GM23248 (cell line): ENCODE results near the gene OXSM. TPM values are rescaled to one million over a fixed set of nuclear protein-coding genes. Genes with fewer than 3 reads are reported as not detected.

Experiments used
- DNase-seq: peaks from one replicate; pipeline ENCODE4 v3.0.0-alpha.2; 2015
- H2AFZ ChIP-seq: fragments of 200-600 bp; sonication (generic); 2 replicates; pipeline ENCODE4 v1.6.1; 2016; ENCODE audit warnings: antibody characterized with exemption
- H3F3A ChIP-seq: fragments of 200-600 bp; sonication (generic); 2 replicates; pipeline ENCODE4 v1.6.1; 2016; ENCODE audit warnings: mild to moderate bottlenecking, antibody characterized with exemption, mixed run types; ENCODE audit not compliant: insufficient read depth
- H3K27ac ChIP-seq: fragments of 200-600 bp; sonication (generic); 2 replicates; pipeline ENCODE4 v1.5.1; 2016; ENCODE audit warnings: mild to moderate bottlenecking
- H3K27me3 ChIP-seq: fragments of 200-600 bp; sonication (generic); replicated peaks from 2 replicates; pipeline ENCODE4 v1.6.1; 2016; ENCODE audit warnings: mild to moderate bottlenecking; ENCODE audit not compliant: insufficient read depth
- H3K36me3 ChIP-seq: fragments of 200-600 bp; sonication (generic); 2 replicates; pipeline ENCODE4 v1.6.1; 2016; ENCODE audit warnings: low read depth, mild to moderate bottlenecking
- H3K4me1 ChIP-seq: fragments of 200-600 bp; sonication (generic); 2 replicates; pipeline ENCODE4 v1.6.1; 2016; ENCODE audit warnings: mild to moderate bottlenecking; ENCODE audit not compliant: insufficient read depth
- H3K4me2 ChIP-seq: fragments of 200-600 bp; sonication (generic); one replicate; pipeline ENCODE4 v1.6.1; 2016; ENCODE audit warnings: mild to moderate bottlenecking; ENCODE audit not compliant: unreplicated experiment
- H3K4me3 ChIP-seq: fragments of 200-600 bp; sonication (generic); 2 replicates; pipeline ENCODE4 v1.5.1; 2016; ENCODE audit warnings: mild to moderate bottlenecking
- H3K79me2 ChIP-seq: fragments of 200-600 bp; sonication (generic); 2 replicates; pipeline ENCODE4 v1.6.1; 2016; ENCODE audit warnings: mild to moderate bottlenecking; ENCODE audit not compliant: insufficient read depth
- H3K9ac ChIP-seq: fragments of 200-600 bp; sonication (generic); 2 replicates; pipeline ENCODE4 v1.6.1; 2016; ENCODE audit warnings: mild to moderate bottlenecking
- H3K9me2 ChIP-seq: fragments of 200-600 bp; sonication (generic); 2 replicates; pipeline ENCODE4 v1.6.1; 2016; ENCODE audit warnings: mixed run types, mild to moderate bottlenecking, moderate library complexity; ENCODE audit not compliant: insufficient read depth
- H3K9me3 ChIP-seq: fragments of 200-600 bp; sonication (generic); one replicate; pipeline ENCODE4 v1.6.1; 2017; ENCODE audit warnings: low read depth
- H4K20me1 ChIP-seq: fragments of 200-600 bp; sonication (generic); 2 replicates; pipeline ENCODE4 v1.6.0; 2016; ENCODE audit not compliant: insufficient read depth
- EZH2 ChIP-seq: fragments of 200-600 bp; sonication (generic); IDR thresholded peaks from 2 replicates; pipeline ENCODE4 v1.6.1; 2018; ENCODE audit warnings: antibody characterized with exemption, mild to moderate bottlenecking; ENCODE audit not compliant: insufficient read depth, poor library complexity, severe bottlenecking
- EZH2phosphoT487 ChIP-seq: fragments of 200-600 bp; sonication (generic); IDR thresholded peaks from 2 replicates; pipeline ENCODE4 v1.6.1; 2018; ENCODE audit warnings: antibody characterized with exemption, moderate library complexity, mild to moderate bottlenecking, low read depth; ENCODE audit not compliant: insufficient read depth
- WGBS, 2 experiments: methylation state at CpG; one replicate each; pipeline ENCODE4 v1.1.6; 2015 to 2017; ENCODE audit warnings: low lambda C conversion rate in 2 of 2, low coverage in 1 of 2; ENCODE audit errors: missing lambda C conversion rate in 2 of 2; 5-methylcytosine and 5-hydroxymethylcytosine counted together
- in situ Hi-C: fragments of 300-500 bp; cut with MboI; formaldehyde crosslinking; loops from 2 replicates; pipeline ENCODE4 v1.15.0; 2020
- polyA plus RNA-seq: library from polyadenylated mRNA; unstranded; fragments of >200 nt; fragmentation: Nextera tagmentation; extraction: Ambion mirVana; gene quantifications from 2 replicates; pipeline ENCODE4 v1.2.1, GENCODE V29; 2016
- total RNA-seq: library from RNA; depleted of rRNA; stranded (reverse); fragments of >200 nt; shearing (Covaris generic); gene quantifications from 2 replicates; pipeline ENCODE4 v1.2.3, GENCODE V29; 2014

The OXSM gene
- total and polyA plus RNA-seq, 2 experiments from 2014 or later = 13.1 to 20.3 TPM

GRCh38 chr3:25749031-25749581 is 40.8 kb upstream of the OXSM start:
- DNase-seq = no peak
- no peaks in the 10 kb centered on the region for H4K20me1 ChIP-seq
- H3K27ac ChIP-seq = no peak overlapping the region
- H3K4me3 ChIP-seq = no peak overlapping the region
- no peaks in the 10 kb centered on the region for H3F3A ChIP-seq
- in situ Hi-C loops = no loop called here
- H3K27me3 ChIP-seq = no peaks in the 10 kb centered on the region
- no peak overlapping the region for H2AFZ ChIP-seq
- no peaks in the 10 kb centered on the region for H3K9me3 ChIP-seq
- H3K9ac ChIP-seq = no peak overlapping the region
- TF ChIP-seq EZH2phosphoT487 = no peak
- TF ChIP-seq EZH2 = no peak
- no peak overlapping the region for H3K4me2 ChIP-seq
- no peaks in the 10 kb centered on the region; the same call in 1 of the 2 replicates for H3K79me2 ChIP-seq
- H3K4me1 ChIP-seq = no peaks in the 10 kb centered on the region
- peaks cover 40% of the 10 kb centered on the region for H3K36me3 ChIP-seq
- no peaks in the 10 kb centered on the region for H3K9me2 ChIP-seq
- WGBS, 2 experiments = 62 to 70% methylated on average over 6 of the region's 6 CpGs

GRCh38 chr3:25751048-25751447 is 38.8 kb upstream of the OXSM start:
- Histone ChIP-seq H4K20me1 (no peaks in the 10 kb centered on the region), H3K27me3 (no peaks in the 10 kb centered on the region), H3K36me3 (peaks cover 36% of the 10 kb centered on the region), H3K4me3 (no peak overlapping the region), H3K27ac (no peak overlapping the region), H3K4me1 (no peaks in the 10 kb centered on the region), H3K9me2 (no peaks in the 10 kb centered on the region), H3F3A (no peaks in the 10 kb centered on the region), H3K4me2 (no peak overlapping the region), H3K79me2 (no peaks in the 10 kb centered on the region; the same call in 1 of the 2 replicates), H2AFZ (no peak overlapping the region), H3K9me3 (no peaks in the 10 kb centered on the region), H3K9ac (no peak overlapping the region)
- WGBS, 2 experiments = 96 to 97% methylated on average over 3 of the region's 3 CpGs
- TF ChIP-seq EZH2 = no peak
- TF ChIP-seq EZH2phosphoT487 = no peak
- in situ Hi-C loops = no loop called here
- DNase-seq = no peak

DNA sequence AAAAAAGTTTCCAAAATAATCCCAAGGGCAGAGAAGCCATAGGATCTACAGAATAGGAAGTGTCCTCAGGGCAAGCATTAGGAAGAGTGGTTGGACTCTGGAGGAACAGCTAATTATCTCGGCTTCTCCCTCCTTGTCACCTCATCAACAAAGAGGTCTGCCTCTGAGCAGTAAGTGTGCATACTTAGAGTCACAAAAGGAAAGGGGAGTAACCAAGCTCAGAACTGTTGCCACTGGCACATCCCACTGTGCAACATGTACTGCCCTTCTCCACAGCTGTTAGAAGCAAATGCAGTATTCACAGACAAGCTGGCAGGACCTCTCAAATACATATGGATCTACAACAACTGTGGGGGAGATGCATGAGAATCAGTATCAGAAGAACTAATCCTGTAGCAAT is 38.2 kb upstream of the OXSM start:
- Histone ChIP-seq H3K27ac (no peak overlapping the region), H2AFZ (no peak overlapping the region), H3K4me2 (no peak overlapping the region), H3K36me3 (peaks cover 36% of the 10 kb centered on the region), H3F3A (no peaks in the 10 kb centered on the region), H3K9me3 (no peaks in the 10 kb centered on the region), H4K20me1 (no peaks in the 10 kb centered on the region), H3K9me2 (no peaks in the 10 kb centered on the region), H3K9ac (no peak overlapping the region), H3K4me3 (no peak overlapping the region), H3K4me1 (no peaks in the 10 kb centered on the region), H3K27me3 (no peaks in the 10 kb centered on the region), H3K79me2 (no peaks in the 10 kb centered on the region; the same call in 1 of the 2 replicates)
- DNase-seq = no peak
- WGBS, 2 experiments = 96 to 100% methylated on average over 1 of the region's 1 CpG
- no peak for TF ChIP-seq EZH2
- no peak for TF ChIP-seq EZH2phosphoT487
- in situ Hi-C loops = no loop called here

DNA sequence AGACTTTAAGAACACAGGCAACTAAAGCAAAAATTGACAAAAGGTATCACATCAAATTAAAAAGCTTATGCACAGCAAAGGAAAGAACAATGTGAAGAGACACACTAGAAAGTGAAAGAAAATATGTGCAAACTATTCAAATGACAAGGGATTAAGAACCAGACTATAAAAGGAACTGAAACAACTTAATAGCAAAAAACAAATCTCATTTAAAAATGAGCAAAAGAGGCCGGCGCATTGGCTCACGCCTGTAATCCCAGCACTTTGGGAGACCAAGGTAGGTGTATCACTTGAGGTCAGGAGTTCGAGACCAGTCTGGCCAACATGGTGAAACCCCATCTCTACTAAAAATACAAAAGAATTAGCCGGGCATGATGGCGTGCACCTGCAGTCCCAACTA is 21.0 kb upstream of the OXSM start:
- Histone ChIP-seq H4K20me1 (no peaks in the 10 kb centered on the region), H2AFZ (no peak overlapping the region), H3K27me3 (no peaks in the 10 kb centered on the region), H3K79me2 (no peaks in the 10 kb centered on the region; the same call in 1 of the 2 replicates), H3K27ac (no peak overlapping the region), H3K4me3 (no peak overlapping the region), H3K9me2 (no peaks in the 10 kb centered on the region), H3K4me1 (no peaks in the 10 kb centered on the region), H3K9me3 (no peaks in the 10 kb centered on the region), H3K9ac (no peak overlapping the region), H3K4me2 (no peak overlapping the region), H3F3A (no peaks in the 10 kb centered on the region), H3K36me3 (peaks cover 8% of the 10 kb centered on the region)
- no peak for TF ChIP-seq EZH2
- no peak for TF ChIP-seq EZH2phosphoT487
- 98 to 99% methylated on average over 6 of the region's 6 CpGs for WGBS, 2 experiments
- in situ Hi-C loops = no loop called here
- DNase-seq = no peak
